HepG2 (cell line): ENCODE data around the gene POLR1C. TPM values are rescaled to one million over a fixed set of nuclear protein-coding genes. Genes with fewer than 3 reads are reported as not detected.
A peak's percentile ranks its signal among the peaks of the same experiment; 100 is the strongest.

Experiments used
- CBX2 ChIP-seq, 2 experiments: fragments of 200-600 bp in 1 of 2; sonication (generic); formaldehyde crosslinking in 1 of 2; IDR thresholded peaks; 2 replicates each; pipeline versions ENCODE4 v1.7.0 to v1.8.1; 2018 to 2022; ENCODE audit warnings: low read depth in 2 of 2, low read length in 1 of 2, mild to moderate bottlenecking in 1 of 2, missing genetic modification reagents in 1 of 2
- CHCHD3 ChIP-seq: sonication (generic); formaldehyde crosslinking; IDR thresholded peaks from 2 replicates; pipeline ENCODE4 v1.8.0; 2022; ENCODE audit warnings: mild to moderate bottlenecking, missing genetic modification reagents, moderate library complexity
- HCFC1 ChIP-seq: fragments of 150-350 bp; IDR thresholded peaks from 2 replicates; pipeline ENCODE4 v1.6.1; 2014; ENCODE audit warnings: low read depth, low read length
- MATR3 ChIP-seq: sonication (generic); formaldehyde crosslinking; IDR thresholded peaks from 2 replicates; pipeline ENCODE4 v1.4.0; 2020; ENCODE audit warnings: missing genetic modification reagents
- MLXIP ChIP-seq: sonication (generic); formaldehyde crosslinking; IDR thresholded peaks from 2 replicates; pipeline ENCODE4 v1.9.0; 2021; ENCODE audit warnings: missing genetic modification reagents, borderline replicate concordance
- NR0B2 ChIP-seq: sonication (generic); formaldehyde crosslinking; IDR thresholded peaks from 2 replicates; pipeline ENCODE4 v1.4.0; 2020; ENCODE audit warnings: mild to moderate bottlenecking, missing genetic modification reagents
- PAF1 ChIP-seq: IDR thresholded peaks from 2 replicates; pipeline ENCODE4 v1.6.1; 2016; ENCODE audit warnings: missing genetic modification reagents, missing compliant biosample characterization
- RBAK ChIP-seq: sonication (generic); formaldehyde crosslinking; IDR thresholded peaks from 2 replicates; pipeline ENCODE4 v1.5.1; 2020; ENCODE audit warnings: mild to moderate bottlenecking, missing genetic modification reagents
- SP2 ChIP-seq: sonication (generic); formaldehyde crosslinking; IDR thresholded peaks from 2 replicates; pipeline ENCODE4 v1.5.1; 2020; ENCODE audit warnings: mild to moderate bottlenecking, missing genetic modification reagents
- ZNF24 ChIP-seq: fragments of 450-650 bp; IDR thresholded peaks from 2 replicates; pipeline ENCODE4 v1.6.1; 2017; ENCODE audit warnings: antibody characterized with exemption, mild to moderate bottlenecking
- ZNF263 ChIP-seq: sonication (generic); formaldehyde crosslinking; IDR thresholded peaks from 2 replicates; pipeline ENCODE4 v1.4.0; 2020; ENCODE audit warnings: missing genetic modification reagents
- ZNF280D ChIP-seq: sonication (generic); formaldehyde crosslinking; IDR thresholded peaks from 2 replicates; pipeline ENCODE4 v1.5.1; 2020; ENCODE audit warnings: mild to moderate bottlenecking, missing genetic modification reagents
- ZNF577 ChIP-seq: sonication (generic); formaldehyde crosslinking; IDR thresholded peaks from 2 replicates; pipeline ENCODE4 v1.4.0; 2020; ENCODE audit warnings: mild to moderate bottlenecking, low read depth, missing genetic modification reagents, borderline replicate concordance
- ZNF646 ChIP-seq: sonication (generic); formaldehyde crosslinking; IDR thresholded peaks from 2 replicates; pipeline ENCODE4 v1.9.0; 2021; ENCODE audit warnings: mild to moderate bottlenecking, missing genetic modification reagents
- ZNF724P ChIP-seq: sonication (generic); formaldehyde crosslinking; IDR thresholded peaks from 2 replicates; pipeline ENCODE4 v1.8.0; 2022; ENCODE audit warnings: missing genetic modification reagents, borderline replicate concordance
- ZNF878 ChIP-seq: sonication (generic); formaldehyde crosslinking; IDR thresholded peaks from 2 replicates; pipeline ENCODE4 v1.8.1; 2023; ENCODE audit warnings: mild to moderate bottlenecking, missing genetic modification reagents, moderate library complexity
- polyA plus RNA-seq, 8 experiments: library from polyadenylated mRNA; depleted of rRNA in 3 of 8; stranded (reverse) in 7 of 8; unstranded in 1 of 8; fragments of >200 nt; fragmentation: Illumina TruSeq in 4 of 8; extraction: Trizol in 4 of 8; gene quantifications; 2 replicates each; pipeline versions ENCODE4 v1.2.1 to v1.2.3, GENCODE V29; 2011 to 2016; ENCODE audit warnings: low read depth in 4 of 8, missing spikeins in 1 of 8, mixed read lengths in 1 of 8; ENCODE audit not compliant: insufficient read depth in 1 of 8
- total RNA-seq, 5 experiments: library from RNA; depleted of rRNA; stranded (reverse); fragments of >200 nt; fragmentation: Illumina TruSeq; extraction: Trizol; gene quantifications; 2 replicates each; pipeline ENCODE4 v1.2.3, GENCODE V29; 2016; ENCODE audit warnings: low read depth in 1 of 5

POLR1C gene
- total and polyA plus RNA-seq, 2 of the 13 experiments (the other 11 are each of a cell fraction or from before 2014, with no cell fraction given): 62.6 to 72.2 TPM

- TF ChIP-seq NR0B2 (CRISPR knock-in tag) (no peak), ZNF577 (CRISPR knock-in tag) (no peak), ZNF280D (CRISPR knock-in tag) (peak; percentile 74; the same call in 1 of the 2 replicates), PAF1 (no peak), ZNF646 (peak; percentile 76), SP2 (CRISPR knock-in tag) (no peak), CBX2 (IDR thresholded peaks at IDR 0.05; ENCODE audit: low read depth, low read length) (no peak), CBX2 (CRISPR knock-in tag; IDR thresholded peaks at IDR 0.05; ENCODE audit: low read depth) (no peak), ZNF878 (CRISPR knock-in tag) (0 out of 2 replicates have a peak, but pooled peaks have one; percentile 38), MLXIP (no peak), CHCHD3 (CRISPR knock-in tag) (no peak), MATR3 (CRISPR knock-in tag) (no peak), HCFC1 (no peak), ZNF724P (CRISPR knock-in tag) (0 out of 2 replicates have a peak, but pooled peaks have one; percentile 39), ZNF263 (peak; percentile 58; the same call in 1 of the 2 replicates), RBAK (CRISPR knock-in tag) (0 out of 2 replicates have a peak, but pooled peaks have one; percentile 41), ZNF24 (no peak)
Observed at GRCh38 chr6:43488667-43489276, 28.1 kb upstream of the POLR1C start (continued).
